GM19397 (cell line): ENCODE results near the gene SPATS2.

ENCODE experiments used
- ATAC-seq: cut with Tn5 transposase; IDR thresholded peaks from one replicate; pipeline ENCODE4 v1.9.1; 2021; ENCODE audit warnings: mild to moderate bottlenecking, moderate library complexity; ENCODE audit not compliant: unreplicated experiment

SPATS2 gene

DNA sequence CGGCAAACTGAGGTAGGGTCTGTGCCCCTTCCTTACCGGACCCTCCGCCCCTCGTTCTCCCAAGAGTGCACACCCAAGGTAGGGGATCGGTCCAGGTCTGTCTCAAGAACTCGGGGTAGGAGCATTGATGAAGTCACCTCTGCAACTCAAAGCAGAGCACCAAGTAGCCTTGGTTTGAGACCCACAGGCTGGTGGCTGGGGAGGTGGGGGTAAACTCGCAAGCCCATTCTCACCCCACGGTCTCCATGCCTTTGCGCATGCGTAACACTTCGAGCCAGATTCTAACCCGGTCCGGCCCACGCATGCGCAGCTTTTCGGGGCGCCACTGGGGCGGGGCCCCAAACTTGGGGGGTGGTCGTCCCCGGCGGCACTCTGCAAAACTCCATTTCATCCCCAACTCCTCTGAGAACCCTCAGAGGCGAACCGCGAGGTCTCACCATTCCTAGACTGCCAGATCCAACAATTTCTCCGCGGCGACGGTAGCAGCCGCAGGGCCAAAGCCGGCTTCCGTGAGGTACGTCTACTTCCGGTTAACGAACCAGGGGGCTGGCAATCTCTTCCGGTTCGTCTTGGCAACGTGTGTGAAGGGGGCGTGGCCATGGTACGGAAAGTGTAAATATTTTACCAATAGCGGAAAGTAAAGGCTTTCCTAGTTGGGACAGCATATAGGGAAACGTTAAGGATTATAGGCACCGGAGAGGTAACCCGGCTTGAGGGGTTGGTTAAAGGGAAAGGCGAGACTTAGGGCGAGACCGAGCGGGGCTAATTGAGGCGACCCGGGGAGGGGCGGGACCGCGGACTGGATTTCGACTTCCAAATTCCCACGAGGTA, 200.6 kb downstream of the SPATS2 start, which contains the start of gene MCRS1:
Gene MCRS1 (minus strand): TSS at position 532 of the 831 bp plus-strand sequence. CDS start 1,411 bp downstream, outside the sequence.
- ATAC-seq = peak; percentile 85

GRCh38 chr12:49568442-49569162, 201.3 kb downstream of the SPATS2 start:
- no peak for ATAC-seq
